ENCODE data around the gene RGL3. TPM values are rescaled to one million over a fixed set of nuclear protein-coding genes. Genes with fewer than 3 reads are reported as not detected.
"Not testable (repeated sequence)": the region's sequence is repeated elsewhere in the genome, so short reads cannot be mapped to it uniquely, and the experiment has no call there.

Gene RGL3, protein sequence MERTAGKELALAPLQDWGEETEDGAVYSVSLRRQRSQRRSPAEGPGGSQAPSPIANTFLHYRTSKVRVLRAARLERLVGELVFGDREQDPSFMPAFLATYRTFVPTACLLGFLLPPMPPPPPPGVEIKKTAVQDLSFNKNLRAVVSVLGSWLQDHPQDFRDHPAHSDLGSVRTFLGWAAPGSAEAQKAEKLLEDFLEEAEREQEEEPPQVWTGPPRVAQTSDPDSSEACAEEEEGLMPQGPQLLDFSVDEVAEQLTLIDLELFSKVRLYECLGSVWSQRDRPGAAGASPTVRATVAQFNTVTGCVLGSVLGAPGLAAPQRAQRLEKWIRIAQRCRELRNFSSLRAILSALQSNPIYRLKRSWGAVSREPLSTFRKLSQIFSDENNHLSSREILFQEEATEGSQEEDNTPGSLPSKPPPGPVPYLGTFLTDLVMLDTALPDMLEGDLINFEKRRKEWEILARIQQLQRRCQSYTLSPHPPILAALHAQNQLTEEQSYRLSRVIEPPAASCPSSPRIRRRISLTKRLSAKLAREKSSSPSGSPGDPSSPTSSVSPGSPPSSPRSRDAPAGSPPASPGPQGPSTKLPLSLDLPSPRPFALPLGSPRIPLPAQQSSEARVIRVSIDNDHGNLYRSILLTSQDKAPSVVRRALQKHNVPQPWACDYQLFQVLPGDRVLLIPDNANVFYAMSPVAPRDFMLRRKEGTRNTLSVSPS
- polyA plus RNA-seq (2014; cell fraction: cytosol; rRNA removed) = not detected in 2 replicates
- not detected in 2 replicates for polyA plus RNA-seq (2014; cell fraction: nucleus; rRNA removed)

DNA sequence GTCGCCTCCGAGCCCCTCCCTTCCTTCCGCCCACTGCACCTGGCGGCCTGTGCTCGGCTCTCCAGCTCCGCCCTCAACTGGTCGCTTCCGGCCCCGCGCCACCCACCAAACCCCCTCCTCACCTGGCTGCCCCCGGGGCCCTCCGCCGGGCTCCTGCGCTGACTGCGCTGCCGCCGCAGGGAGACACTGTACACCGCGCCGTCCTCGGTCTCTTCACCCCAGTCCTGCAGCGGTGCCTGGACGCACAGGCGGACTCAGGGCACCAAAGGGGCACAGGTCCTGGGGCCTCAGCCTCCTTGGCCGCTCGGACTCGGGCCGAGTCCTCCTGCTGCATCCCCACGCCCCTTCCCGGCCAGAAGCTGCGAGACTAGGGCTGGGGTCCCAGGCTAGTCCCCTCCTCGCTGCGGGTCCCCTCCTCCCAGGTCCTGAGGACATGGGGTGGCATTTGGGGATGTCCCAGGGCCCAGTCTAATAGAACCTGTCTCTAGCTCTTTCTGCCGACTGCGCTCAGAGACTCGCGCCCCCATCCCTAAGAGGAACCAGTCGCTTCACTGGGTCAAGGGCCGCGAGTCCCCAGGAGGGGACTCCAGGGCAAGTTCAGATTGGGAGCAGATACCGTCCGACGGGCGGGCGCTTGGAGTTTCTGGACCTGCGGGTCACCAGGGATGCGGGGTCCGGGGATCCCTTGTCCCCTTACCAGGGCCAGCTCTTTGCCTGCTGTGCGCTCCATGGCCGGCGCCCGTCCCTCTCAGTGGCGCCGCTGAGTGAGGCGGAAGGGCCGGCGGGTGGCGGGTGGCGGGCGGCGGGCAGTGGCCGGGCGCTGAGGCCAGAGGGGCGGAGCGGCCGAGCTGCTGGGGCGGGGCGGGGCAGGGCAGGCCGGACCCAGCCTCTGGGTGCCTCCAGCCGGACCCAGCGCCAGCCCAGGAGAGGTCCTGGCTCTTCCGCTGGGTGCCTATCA is at the start of gene RGL3:
RGL3 (minus strand) TSS at position 766 of the 958 bp plus-strand sequence; CDS start at position 730, 36 bp downstream.
- no peak for DNase-seq (ENCODE audit: low spot score)

DNA sequence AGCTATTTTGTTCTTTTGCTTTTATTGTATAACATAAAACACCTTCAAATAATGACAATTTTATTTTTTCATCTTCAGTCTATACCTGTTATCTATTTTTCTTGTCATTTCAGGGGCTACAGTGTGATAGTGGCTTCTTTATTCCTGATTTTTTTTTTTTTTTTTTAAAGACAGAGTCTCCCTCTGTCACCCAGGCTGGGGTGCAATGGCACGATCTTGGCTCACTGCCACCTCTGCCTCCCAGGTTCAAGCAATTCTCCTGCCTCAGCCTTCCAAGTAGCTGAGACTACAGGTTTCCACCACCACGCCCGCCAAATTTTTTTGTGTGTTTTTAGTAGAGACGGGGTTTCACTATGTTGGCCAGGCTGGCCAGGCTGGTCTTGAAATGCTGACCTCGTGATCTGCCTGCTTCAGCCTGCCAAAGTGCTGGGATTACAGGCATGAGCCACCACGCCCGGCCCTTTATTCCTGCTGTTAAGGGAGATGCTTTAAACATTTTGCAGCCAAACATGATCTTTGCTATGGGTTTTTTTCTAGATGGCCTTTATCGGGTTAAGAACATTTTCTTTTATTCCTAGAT is 49.2 kb upstream of the RGL3 start:
- DNase-seq (ENCODE audit: low spot score) = not testable (repeated sequence)

DNA sequence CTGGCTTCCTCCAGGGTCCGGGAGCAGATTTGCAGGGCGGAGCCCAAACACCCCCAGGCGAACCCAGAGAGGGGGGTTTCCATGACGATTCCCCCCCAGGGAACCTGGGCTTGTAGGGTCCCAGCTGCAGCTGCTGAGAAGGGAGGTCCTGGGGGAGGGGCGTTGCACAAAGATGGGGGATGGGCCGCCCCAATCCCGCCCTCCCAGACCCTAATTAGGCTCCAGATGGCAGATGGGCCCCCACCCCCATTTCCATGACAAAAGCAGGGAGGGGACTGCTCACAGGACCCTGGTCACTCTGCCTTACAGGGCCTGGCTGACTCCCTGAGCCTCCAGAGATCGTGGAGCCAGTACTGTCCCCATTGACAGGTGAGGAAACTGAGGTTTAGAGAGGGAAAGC is 46.5 kb upstream of the RGL3 start:
- no peak for DNase-seq (ENCODE audit: low spot score)

DNA sequence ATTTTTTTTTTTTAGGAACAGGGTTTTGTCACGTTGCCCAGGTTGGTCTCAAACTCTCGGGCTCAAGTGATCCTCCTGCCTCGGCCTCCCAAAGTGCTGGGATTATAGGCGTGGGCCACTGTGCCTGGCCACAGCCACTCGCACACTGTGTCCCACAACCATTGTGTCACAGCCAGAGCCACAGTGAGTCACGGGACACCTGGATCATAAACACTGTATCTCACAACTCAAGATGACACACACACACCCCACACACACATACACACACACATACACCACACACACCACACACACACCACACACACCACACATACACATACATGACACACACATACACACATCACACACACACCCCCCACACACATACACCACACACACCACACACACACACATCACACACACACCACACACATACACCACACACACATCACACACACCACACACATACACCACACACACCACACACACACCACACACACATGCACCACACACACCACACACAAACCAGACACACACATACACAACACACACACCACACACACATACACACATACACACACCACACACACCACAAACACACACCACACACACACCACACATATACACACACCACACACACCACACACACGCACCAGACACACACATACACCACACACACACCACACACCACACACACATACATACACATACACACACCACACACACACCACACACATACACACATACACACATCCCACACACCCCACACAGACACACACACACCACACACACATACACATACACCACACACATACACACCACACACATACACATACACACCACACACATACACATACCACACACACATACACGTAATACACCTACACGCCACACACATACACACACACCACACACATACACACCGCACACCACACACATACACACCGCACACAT is 45.5 kb upstream of the RGL3 start:
- no peak for DNase-seq (ENCODE audit: low spot score)

DNA sequence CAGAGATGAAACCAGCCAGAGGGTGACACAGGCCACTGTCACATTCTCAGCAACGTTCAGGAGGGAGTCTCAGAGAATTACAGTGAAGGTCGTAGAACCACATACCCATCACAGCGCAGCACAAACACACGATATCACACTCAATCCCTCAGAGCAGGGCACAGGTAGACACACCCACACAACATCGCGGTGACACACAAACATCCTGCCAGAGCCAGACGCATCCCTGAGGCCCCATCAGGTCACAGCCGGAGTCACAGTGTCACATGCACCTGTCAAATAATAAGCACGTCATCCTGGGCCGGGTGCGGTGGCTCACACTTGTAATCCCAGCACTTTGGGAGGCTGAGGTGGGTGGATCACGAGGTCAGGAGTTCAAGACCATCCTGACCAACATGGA is 44.3 kb upstream of the RGL3 start:
- no peak for DNase-seq (ENCODE audit: low spot score)

DNA sequence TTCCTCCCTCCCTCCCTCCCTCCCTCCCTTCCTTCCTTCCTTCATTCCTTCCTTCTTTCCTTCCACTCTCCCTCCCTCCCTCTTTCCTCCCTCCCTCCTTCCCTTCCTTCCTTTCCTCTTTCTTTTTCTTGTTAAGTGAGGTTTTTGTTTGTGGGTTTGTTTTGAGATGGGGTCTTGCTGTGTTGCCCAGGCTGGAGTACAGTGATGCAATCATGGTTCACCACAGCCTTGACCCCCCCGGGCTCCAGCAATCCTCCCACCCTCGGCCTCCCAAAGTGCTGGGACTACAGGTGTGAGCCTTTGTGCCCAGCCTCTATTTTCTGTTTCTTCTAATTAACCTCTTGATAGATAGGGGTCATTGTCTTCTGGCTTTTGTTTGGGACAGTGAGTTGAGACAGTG is 42.3 kb upstream of the RGL3 start:
- DNase-seq (ENCODE audit: low spot score) = no peak

DNA sequence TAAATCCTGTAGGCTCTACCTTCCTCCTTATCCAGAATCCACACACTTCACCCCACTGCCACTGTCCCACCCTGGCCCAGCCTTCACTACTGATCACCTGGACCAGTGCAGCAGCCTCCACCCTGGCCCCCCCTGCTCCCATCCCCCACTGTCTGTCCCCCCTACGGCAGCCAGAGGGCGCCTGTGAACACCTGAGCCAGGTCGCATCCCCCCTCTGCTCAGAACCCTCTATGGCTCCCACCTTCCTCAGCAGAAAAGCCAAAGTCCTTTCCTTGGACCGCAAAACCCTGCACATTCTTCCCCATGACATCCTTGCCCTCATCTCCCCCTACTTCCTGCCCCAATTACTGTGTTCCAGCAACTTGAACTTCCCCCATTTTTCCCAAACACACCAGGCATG is 41.1 kb upstream of the RGL3 start:
- no peak for DNase-seq (ENCODE audit: low spot score)

DNA sequence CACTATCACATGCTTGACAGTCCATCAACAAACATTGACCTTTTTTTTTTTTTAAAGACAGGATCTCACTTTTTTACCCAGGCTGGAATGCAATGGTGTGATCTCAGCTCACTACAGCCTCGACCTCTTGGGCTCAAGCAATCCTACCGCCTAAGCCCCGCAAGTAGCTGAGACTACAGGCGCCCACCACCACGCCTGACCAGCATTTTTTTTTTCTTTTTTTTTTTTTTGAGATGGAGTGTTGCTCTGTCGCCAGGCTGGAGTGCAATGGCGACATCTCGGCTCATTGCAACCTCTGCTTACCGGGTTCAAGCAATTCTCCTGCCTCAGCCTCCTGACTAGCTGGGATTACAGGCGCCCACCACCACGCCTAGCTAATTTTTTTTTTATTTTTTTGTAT is 39.8 kb upstream of the RGL3 start:
- DNase-seq (ENCODE audit: low spot score) = not testable (repeated sequence)

DNA sequence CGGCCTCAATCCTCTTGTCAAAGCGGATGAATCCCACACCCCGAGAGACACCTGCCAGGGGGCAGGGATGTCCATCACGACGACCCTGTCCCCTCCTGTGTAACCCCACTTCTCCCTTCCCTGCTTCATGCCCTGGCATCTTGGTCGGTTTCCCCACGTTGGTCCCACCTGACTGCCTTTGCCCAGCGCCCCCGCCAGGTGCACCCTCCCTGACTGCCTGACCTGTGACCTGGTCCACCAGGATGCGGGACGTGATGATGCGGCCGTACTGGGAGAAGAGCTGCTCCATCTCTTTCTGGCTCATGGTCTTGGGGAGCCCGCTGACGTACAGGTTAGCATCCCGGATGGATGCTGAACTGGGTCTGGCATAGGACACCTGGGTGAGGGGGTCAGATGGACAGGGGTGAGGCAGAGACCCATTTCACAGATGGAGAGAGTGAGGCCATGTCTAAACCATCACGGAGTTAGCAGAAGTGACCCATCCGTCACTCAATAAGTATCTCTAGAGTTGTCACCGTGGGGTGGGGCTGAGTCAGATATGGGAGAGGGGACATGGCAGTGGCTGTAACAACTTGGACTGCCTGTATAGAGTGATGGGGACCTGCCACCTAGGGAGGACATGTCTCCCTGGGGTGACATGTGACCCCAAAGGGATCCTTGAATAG is 39.3 kb upstream of the RGL3 start:
- DNase-seq (ENCODE audit: low spot score) = no peak

DNA sequence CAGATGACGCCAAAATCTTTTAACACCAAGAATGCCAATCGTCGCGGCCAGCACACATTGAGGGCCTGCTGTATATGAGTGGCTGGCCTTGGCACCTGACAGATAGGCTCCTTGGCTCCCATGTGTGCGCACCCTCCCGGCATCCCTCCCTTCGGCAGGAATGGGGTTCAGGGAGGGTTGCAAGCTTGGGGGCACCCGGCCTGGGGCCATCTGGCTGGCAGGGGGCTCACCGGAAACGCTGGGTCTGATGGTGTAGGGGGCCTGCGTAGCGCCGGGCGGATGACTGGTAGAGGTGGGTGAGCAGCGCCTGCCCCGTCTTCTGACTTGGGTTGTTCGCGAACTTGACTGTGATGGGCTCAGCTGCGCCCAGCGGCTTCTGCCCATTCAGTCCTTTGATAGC is 38.7 kb upstream of the RGL3 start:
- DNase-seq (ENCODE audit: low spot score) = no peak

DNA sequence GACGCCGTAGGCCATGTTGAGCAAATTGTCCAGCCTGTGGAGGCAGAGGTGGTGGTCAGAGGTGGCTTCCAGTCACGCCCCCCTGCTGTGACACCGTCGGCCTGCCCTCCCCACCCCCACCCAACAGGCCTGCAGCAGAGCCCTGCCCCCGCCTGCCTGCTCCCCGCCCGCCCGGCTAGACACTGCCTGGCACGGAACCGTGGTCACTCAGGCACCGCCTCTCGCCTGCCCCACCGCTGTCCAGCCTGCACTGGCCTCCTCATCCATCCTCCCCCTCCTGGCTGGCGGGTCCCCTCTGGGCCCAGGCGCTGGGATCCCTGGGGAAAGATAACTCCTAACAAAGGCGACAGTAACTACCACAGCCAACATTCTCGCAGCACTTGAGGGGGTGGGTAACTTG is 38.0 kb upstream of the RGL3 start:
- no peak for DNase-seq (ENCODE audit: low spot score)

DNA sequence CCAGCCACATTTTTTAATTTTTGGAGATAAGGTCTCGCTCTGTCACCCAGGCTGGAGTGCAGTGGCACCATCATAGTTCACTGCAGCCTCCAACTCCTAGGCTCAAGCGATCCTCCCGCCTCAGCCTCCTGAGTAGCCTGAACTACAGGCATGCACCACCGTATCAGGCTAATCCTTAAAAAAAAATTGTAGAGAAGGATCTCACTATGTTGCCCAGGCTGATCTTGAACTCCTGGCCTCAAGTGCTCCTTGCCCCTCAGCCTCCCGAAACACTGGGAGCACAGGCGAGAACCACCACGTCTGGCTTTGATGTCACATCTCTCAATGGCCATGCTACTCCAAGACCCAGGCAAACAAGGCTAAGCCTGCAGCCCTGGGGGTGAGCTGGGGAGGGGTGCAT is 37.5 kb upstream of the RGL3 start:
- no peak for DNase-seq (ENCODE audit: low spot score)

DNA sequence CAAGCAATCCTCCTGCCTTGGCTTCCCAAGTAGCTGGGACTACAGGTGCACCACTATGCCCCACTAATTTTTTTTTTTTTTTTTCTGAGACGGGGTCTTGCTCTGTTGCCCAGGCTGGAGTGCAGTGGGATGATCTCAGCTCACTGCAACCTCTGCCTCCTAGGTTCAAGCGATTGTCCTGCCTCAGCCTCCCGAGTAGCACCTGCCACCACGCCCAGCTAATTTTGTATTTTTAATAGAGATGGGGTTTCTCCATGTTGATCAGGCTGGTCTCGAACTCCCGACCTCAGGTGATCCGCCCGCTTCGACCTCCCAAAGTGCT is 36.1 kb upstream of the RGL3 start:
- not testable (repeated sequence) for DNase-seq (ENCODE audit: low spot score)

DNA sequence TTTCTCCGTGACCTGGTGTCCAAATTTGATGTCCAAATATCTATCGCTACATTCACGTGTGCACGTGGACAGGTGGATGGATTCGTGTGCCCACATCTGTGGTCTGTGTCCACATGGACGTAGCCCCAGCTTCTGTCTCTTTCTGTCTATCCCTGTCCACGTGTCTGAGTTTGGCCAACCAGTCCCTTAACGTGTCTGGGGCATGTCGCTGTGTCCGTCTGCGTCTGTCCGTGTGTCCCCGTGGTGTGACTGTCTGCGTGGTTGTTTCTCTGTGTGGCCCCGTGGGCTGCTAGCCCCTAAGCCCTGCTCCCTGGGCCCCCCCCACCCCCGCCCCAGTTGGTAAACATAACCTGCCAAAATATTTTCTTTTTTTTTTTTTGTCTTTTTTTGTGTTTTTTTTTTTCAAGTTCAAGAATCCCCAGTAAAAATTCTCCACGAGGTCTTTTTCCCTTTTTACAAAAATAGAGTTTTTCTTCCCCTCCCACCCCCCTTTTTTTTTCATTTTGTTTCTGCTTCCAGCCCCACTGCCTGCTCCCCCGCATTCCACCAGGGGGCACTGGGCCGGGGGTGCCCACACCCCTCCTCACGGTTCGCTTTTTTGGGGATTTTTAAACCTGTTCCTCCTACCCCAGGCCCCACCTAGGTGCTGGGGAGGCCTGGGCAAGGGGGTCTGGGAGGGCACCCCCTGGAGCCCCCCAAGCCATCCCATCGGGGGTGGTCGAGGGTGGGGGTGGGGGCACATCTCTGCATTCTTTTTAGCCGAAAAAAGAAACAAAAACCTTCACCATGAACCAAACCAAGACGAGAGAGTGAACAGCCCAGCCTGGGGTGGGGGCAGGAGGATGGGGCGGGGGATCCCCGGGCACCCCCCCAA is 34.6 kb upstream of the RGL3 start:
- no peak for DNase-seq (ENCODE audit: low spot score)

DNA sequence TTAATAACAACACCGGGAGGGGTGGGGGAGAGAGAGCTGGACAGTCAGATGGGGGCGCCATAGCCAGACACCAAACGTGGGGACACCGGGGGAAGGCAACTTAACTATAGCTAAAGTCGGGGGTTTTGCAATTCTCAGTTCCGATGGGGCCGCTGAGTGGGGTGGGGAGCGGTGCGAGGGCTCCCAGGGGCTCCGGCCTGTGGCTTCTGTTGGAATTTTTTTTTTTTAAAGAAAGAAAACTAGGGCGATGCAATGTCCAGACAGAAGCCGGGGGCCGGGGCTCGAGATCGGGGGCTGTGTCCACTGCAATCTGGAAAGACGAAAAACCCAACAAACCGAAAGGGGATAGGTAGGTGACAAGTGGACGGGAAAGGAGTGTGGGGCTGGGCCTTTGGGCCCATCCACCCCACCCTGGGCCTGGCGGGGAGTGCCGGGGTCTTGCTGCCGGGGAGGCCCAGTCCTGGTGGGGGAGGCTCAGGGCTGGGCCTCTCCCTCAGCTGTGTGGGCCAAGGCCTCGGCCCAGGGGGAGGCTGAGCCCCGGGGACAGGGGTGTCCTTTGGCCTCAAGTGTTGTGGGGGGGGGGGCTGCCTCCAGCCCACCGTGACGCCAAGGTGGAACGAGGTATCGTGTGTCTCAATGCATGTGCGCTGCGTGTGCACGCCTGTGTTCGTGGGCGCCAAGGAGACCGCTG is 33.7 kb upstream of the RGL3 start:
- no peak for DNase-seq (ENCODE audit: low spot score)

DNA sequence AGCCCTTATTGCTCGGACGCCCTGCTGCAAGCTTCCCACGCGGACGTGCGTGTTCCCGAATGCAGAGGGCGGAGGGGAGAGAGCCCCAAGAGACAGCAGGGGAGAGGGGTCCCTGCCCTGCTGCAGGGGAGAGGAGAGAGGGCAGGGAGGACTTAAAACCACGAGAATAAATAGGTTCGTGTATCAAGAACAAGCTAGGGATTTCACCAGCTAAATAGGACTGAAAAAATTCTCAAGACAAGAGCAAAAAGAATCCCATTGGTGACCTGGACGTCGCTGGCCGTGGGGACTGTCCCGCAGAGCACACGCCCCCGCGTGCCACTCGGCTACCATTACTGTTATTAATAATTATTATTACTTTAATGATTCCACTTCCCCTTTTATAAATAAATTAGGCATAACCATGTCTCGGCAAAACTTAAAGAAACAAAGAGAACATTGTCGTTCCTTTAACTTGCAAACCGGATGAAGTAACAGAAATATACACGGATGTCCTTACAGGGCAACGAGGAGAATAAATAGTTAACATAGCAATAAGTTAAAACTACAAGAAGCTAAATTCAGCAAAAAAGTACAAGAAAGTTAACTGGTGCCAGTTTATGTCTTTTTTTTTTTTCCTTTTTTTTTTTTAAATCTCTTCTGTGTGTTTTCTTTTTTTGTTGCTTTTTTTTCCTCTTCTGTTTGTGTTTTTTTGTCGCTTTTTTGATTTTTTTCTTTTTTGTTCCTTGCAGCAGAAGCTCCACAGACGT is 32.9 kb upstream of the RGL3 start:
- no peak for DNase-seq (ENCODE audit: low spot score)

DNA sequence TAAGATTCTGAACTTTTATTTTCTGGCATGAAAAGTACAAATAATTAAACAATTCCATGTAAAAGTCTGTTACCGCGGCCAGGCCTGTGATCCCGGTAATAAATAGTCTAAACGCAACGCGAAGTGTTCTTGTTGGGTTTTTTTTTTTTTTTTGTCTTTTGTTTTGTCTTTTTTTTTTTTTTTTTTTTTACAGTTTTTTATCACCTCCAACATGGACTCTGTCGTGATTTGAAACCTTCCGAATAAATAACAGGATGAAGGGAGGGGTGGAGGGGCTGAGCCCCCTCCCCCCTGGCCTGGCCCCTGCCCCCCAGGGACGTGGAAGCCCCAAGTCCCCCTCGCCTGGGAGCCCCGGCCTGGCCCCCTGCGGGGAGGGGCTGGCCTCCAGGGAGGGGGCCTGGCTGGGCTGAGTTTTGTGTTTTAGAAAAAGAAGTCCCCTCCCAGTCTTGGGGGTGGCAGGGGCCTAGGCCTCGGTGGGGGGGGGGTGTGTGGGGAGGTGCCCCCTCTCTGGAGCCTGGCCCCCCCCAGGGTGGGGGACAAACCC is 32.3 kb upstream of the RGL3 start:
- no peak for DNase-seq (ENCODE audit: low spot score)

Measured in SK-N-DZ (cell line).